K562 (cell line): ENCODE data around the gene C2CD4D. TPM values are rescaled to one million over a fixed set of nuclear protein-coding genes. Genes with fewer than 3 reads are reported as not detected.

Source experiments
- KAT7 ChIP-seq: sonication (generic); formaldehyde crosslinking; IDR thresholded peaks from 2 replicates; pipeline ENCODE4 v1.8.0; 2022; ENCODE audit warnings: missing genetic modification reagents, mild to moderate bottlenecking, borderline replicate concordance
- ZNF133 ChIP-seq: fragments of 250-450 bp; sonication (Bioruptor Pico); IDR thresholded peaks from 2 replicates; pipeline ENCODE4 v1.4.0; 2020; ENCODE audit warnings: mild to moderate bottlenecking
- ZNF407 ChIP-seq: fragments of 450-650 bp; IDR thresholded peaks from 2 replicates; pipeline ENCODE4 v1.6.1; 2016; ENCODE audit warnings: low read depth
- polyA plus RNA-seq, 8 experiments: library from polyadenylated mRNA; depleted of rRNA in 4 of 8; stranded (reverse) in 5 of 8; unstranded in 3 of 8; fragments of >200 nt; fragmentation: Nextera tagmentation in 2 of 8; fragmentation: Illumina TruSeq in 1 of 8; extraction: Ambion mirVana in 2 of 8; extraction: Trizol in 1 of 8; gene quantifications; 2 replicates each; pipeline versions ENCODE4 v1.2.1 to v1.2.3, GENCODE V29; 2011 to 2014; ENCODE audit warnings: inconsistent platforms in 1 of 8, missing spikeins in 1 of 8
- total RNA-seq, 7 experiments: library from RNA; depleted of rRNA in 6 of 7; stranded (reverse); fragments of >200 nt in 6 of 7; fragmentation: Illumina TruSeq in 2 of 7; extraction: Trizol in 2 of 7; gene quantifications; 2 replicates each; pipeline versions ENCODE4 v1.2.1 to v1.2.3, GENCODE V29; 2011 to 2021; ENCODE audit warnings: low replicate concordance in 1 of 7

Gene C2CD4D
- total and polyA plus RNA-seq, 9 of the 15 experiments (the other 6 are each of a cell fraction or from before 2014, with no cell fraction given) = not detected

GRCh38 chr1:151852733-151853132 is 13.1 kb upstream of the C2CD4D start (continued):
- TF ChIP-seq ZNF407 (no peak), ZNF133 (CRISPR knock-in tag) (no peak), KAT7 (CRISPR knock-in tag) (no peak)
